GM12878 (cell line): ENCODE data around the gene GNL3.

ENCODE experiments used
- CTCF ChIP-seq, 3 experiments: IDR thresholded peaks in 2 of 3; conservative IDR thresholded peaks in 1 of 3; 2 replicates each; pipeline ENCODE4 v1.5.1; 2011; ENCODE audit warnings: low read depth in 3 of 3, low read length in 3 of 3, mild to moderate bottlenecking in 3 of 3, control low read depth in 2 of 3, moderate library complexity in 2 of 3, inconsistent platforms in 1 of 3, mixed read lengths in 1 of 3; ENCODE audit not compliant: control insufficient read depth in 2 of 3, insufficient read depth in 1 of 3; ENCODE audit errors: extremely low read depth in 1 of 3
- FOS ChIP-seq: IDR thresholded peaks from 3 replicates; pipeline ENCODE4 v1.6.1; 2011; ENCODE audit warnings: borderline replicate concordance; ENCODE audit not compliant: insufficient read length; ENCODE audit errors: extremely low read depth
- JUND ChIP-seq: IDR thresholded peaks from 2 replicates; pipeline ENCODE4 v1.6.1; 2012; ENCODE audit warnings: low read depth, mild to moderate bottlenecking, low read length, improper control_type of control experiment, moderate library complexity
- KDM1A ChIP-seq: fragments of 200-600 bp; sonication (generic); IDR thresholded peaks from 2 replicates; pipeline ENCODE4 v1.6.1; 2016; ENCODE audit warnings: borderline replicate concordance
- LARP7 ChIP-seq: fragments of 450-650 bp; IDR thresholded peaks from 2 replicates; pipeline ENCODE4 v1.6.1; 2017; ENCODE audit warnings: mild to moderate bottlenecking
- POLR2A ChIP-seq: IDR thresholded peaks from 2 replicates; pipeline ENCODE4 v1.6.1; 2011; ENCODE audit warnings: low read depth, mild to moderate bottlenecking, low read length
- POLR2AphosphoS2 ChIP-seq: IDR thresholded peaks from 2 replicates; pipeline ENCODE4 v1.6.1; 2011; ENCODE audit warnings: low read depth, mild to moderate bottlenecking, low read length, improper control_type of control experiment, moderate library complexity
- RAD21 ChIP-seq: IDR thresholded peaks from 2 replicates; pipeline ENCODE4 v1.6.1; 2011; ENCODE audit warnings: mild to moderate bottlenecking, low read depth, low read length, moderate library complexity; ENCODE audit not compliant: insufficient read depth
- RFX5 ChIP-seq: IDR thresholded peaks from 2 replicates; pipeline ENCODE4 v1.6.1; 2011; ENCODE audit warnings: low read depth, low read length, improper control_type of control experiment
- SKIL ChIP-seq: fragments of 450-650 bp; IDR thresholded peaks from 2 replicates; pipeline ENCODE4 v1.6.1; 2017; ENCODE audit warnings: mild to moderate bottlenecking, low read depth, inconsistent platforms; ENCODE audit not compliant: poor library complexity, severe bottlenecking
- TAF1 ChIP-seq: IDR thresholded peaks from 2 replicates; pipeline ENCODE4 v1.6.1; 2011; ENCODE audit warnings: mild to moderate bottlenecking, low read depth, low read length, borderline replicate concordance
- USF1 ChIP-seq: IDR thresholded peaks from 2 replicates; pipeline ENCODE4 v1.6.1; 2011; ENCODE audit warnings: borderline replicate concordance, low read depth, mild to moderate bottlenecking, moderate library complexity, mixed read lengths, low read length; ENCODE audit not compliant: insufficient read depth; ENCODE audit errors: extremely low read length

GRCh38 chr3:52714335-52715302 lies 28.8 kb downstream of the GNL3 start:
- TF ChIP-seq KDM1A: no peak
- no peak for TF ChIP-seq FOS
- no peak for TF ChIP-seq RAD21
- no peak for TF ChIP-seq SKIL
- TF ChIP-seq POLR2A: no peak
- TF ChIP-seq JUND: no peak
- TF ChIP-seq RFX5: no peak
- TF ChIP-seq POLR2AphosphoS2: no peak
- TF ChIP-seq USF1: no peak
- TF ChIP-seq LARP7: no peak
- no peak for TF ChIP-seq TAF1
- no peak for TF ChIP-seq CTCF (IDR thresholded peaks at IDR 0.05 in 2 of 3, conservative IDR thresholded peaks at IDR 0.05 in 1 of 3; ENCODE audit: control insufficient read depth in 2 of 3, extremely low read depth in 1 of 3, insufficient read depth in 1 of 3, low read depth in 3 of 3, low read length in 3 of 3)
